PC-3 (cell line): ENCODE results near the gene COPZ1. TPM values are rescaled to one million over a fixed set of nuclear protein-coding genes. Genes with fewer than 3 reads are reported as not detected.

Experiments
- ATAC-seq: fragments of 200-7000 bp; cut with Tn5 transposase; 2 replicates; pipeline ENCODE4 v1.9.1; 2020; ENCODE audit warnings: mild to moderate bottlenecking, moderate library complexity
- BruUV-seq: library from RNA; stranded (reverse); fragments of 400-500 nt; replicated peaks from 2 replicates; lab custom pipeline; 2021; lab: Mats Ljungman, UMichigan
- CTCF ChIA-PET: fragments of 300-600 bp; sonication (Branson Sonifier 250); formaldehyde crosslinking; loops from one replicate; lab custom pipeline; 2022; ENCODE audit warnings: antibody characterized with exemption; lab: Charles Lee
- POLR2A ChIA-PET: fragments of 300-600 bp; sonication (Branson Sonifier 250); formaldehyde crosslinking; loops from one replicate; lab custom pipeline; 2022; ENCODE audit warnings: antibody characterized with exemption; ENCODE audit not compliant: unreplicated experiment; lab: Charles Lee
- DNase-seq: peaks from one replicate; pipeline ENCODE4 v3.0.0-alpha.2; 2015
- H2AFZ ChIP-seq: fragments of 300-600 bp; sonication (generic); 2 replicates; pipeline ENCODE4 v1.6.0; 2016; ENCODE audit warnings: antibody characterized with exemption, low read length
- H3F3A ChIP-seq: fragments of 300-600 bp; sonication (generic); one replicate; pipeline ENCODE4 v1.6.0; 2017; ENCODE audit warnings: antibody characterized with exemption, low read length, control low read depth, mild to moderate bottlenecking; ENCODE audit not compliant: unreplicated experiment
- H3K27ac ChIP-seq: fragments of 300-600 bp; sonication (generic); 2 replicates; pipeline ENCODE4 v1.5.1; 2016; ENCODE audit warnings: mild to moderate bottlenecking, low read length
- H3K27me3 ChIP-seq: fragments of 300-600 bp; sonication (generic); 2 replicates; pipeline ENCODE4 v1.6.1; 2016; ENCODE audit warnings: low read length, mixed read lengths
- H3K36me3 ChIP-seq: fragments of 300-600 bp; sonication (generic); 2 replicates; pipeline ENCODE4 v1.6.1; 2016; ENCODE audit warnings: low read depth, mixed run types, low read length, mixed read lengths
- H3K4me1 ChIP-seq: fragments of 300-600 bp; sonication (generic); 2 replicates; pipeline ENCODE4 v1.5.1; 2016; ENCODE audit warnings: low read length; ENCODE audit not compliant: insufficient read depth
- H3K4me2 ChIP-seq: fragments of 300-600 bp; sonication (generic); 2 replicates; pipeline ENCODE4 v1.6.0; 2016; ENCODE audit warnings: low read length
- H3K4me3 ChIP-seq: fragments of 300-600 bp; sonication (generic); 2 replicates; pipeline ENCODE4 v1.5.1; 2016; ENCODE audit warnings: mild to moderate bottlenecking, low read length, mixed read lengths
- H3K79me2 ChIP-seq: fragments of 300-600 bp; sonication (generic); 2 replicates; pipeline ENCODE4 v1.6.1; 2017; ENCODE audit warnings: low read length, mixed read lengths
- H3K9ac ChIP-seq: fragments of 300-600 bp; sonication (generic); 2 replicates; pipeline ENCODE4 v1.6.0; 2016; ENCODE audit warnings: mild to moderate bottlenecking, low read length
- H3K9me2 ChIP-seq: fragments of 300-600 bp; sonication (generic); replicated peaks from 2 replicates; pipeline ENCODE4 v1.6.1; 2016; ENCODE audit warnings: mixed run types, low read length, mixed read lengths
- H3K9me3 ChIP-seq: fragments of 300-600 bp; sonication (generic); 2 replicates; pipeline ENCODE4 v1.6.1; 2016; ENCODE audit warnings: low read length, mixed read lengths
- H4K20me1 ChIP-seq: fragments of 300-600 bp; sonication (generic); 2 replicates; pipeline ENCODE4 v1.6.1; 2016; ENCODE audit warnings: low read length, mixed read lengths
- CTCF ChIP-seq: fragments of 300-600 bp; sonication (generic); conservative IDR thresholded peaks from 2 replicates; pipeline ENCODE4 v1.5.1; 2017; ENCODE audit warnings: antibody characterized with exemption, low read depth, mild to moderate bottlenecking, low read length
- EZH2 ChIP-seq: fragments of 300-600 bp; sonication (generic); IDR thresholded peaks from one replicate; pipeline ENCODE4 v1.6.1; 2017; ENCODE audit warnings: antibody characterized with exemption, mild to moderate bottlenecking, low read length; ENCODE audit not compliant: unreplicated experiment
- EZH2phosphoT487 ChIP-seq: fragments of 300-600 bp; sonication (generic); IDR thresholded peaks from 2 replicates; pipeline ENCODE4 v1.6.1; 2018; ENCODE audit warnings: mild to moderate bottlenecking, antibody characterized with exemption, low read length, borderline replicate concordance
- intact Hi-C: fragments of 100-400 bp; cut with micrococcal nuclease; formaldehyde crosslinking; loops from 2 replicates; pipeline ENCODE4 v1.9.0; 2023
- total RNA-seq: library from RNA; depleted of rRNA; stranded (reverse); fragments of >200 nt; gene quantifications from 2 replicates; pipeline ENCODE4 v1.2.3, GENCODE V29; 2014

COPZ1 gene
- total RNA-seq, 1 experiment from 2014 or later, result 121 TPM

DNA sequence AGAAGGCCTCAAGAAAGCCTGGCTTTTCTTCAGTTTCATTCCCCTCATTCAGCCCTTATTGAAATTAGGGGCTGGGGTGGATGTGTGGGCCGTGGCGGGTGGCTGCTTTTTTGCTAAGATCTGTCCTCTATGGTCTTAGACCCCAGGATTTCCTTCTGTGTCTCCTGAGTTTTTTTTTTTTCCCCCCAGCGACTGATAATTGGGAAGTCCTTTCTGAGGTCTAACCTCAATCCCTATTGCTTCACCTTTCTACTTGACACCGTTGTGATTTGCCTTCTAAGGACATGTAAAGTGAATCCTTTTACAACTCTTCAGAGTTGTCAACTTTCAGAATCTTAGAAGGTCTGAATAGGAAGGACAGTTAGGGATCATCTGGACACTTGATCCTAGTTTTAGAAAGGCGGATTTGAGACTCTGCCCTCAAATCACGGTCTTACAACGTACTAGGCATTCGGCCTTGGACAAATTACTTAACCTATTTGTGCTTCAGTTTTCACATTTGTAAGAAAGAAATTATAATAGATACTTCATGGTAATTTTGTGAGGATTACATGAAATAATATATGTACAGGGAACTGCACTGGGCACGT is 34.9 kb downstream of the COPZ1 start:
- Histone ChIP-seq H3K27ac (peak overlapping the region; percentile 74), H3K9me2 (no peaks in the 10 kb centered on the region), H3F3A (no peaks in the 10 kb centered on the region), H3K9ac (peak overlapping the region; percentile 73), H4K20me1 (no peaks in the 10 kb centered on the region), H3K4me1 (peaks cover 28% of the 10 kb centered on the region), H3K4me3 (peak overlapping the region; percentile 81), H3K79me2 (no peaks in the 10 kb centered on the region), H3K27me3 (no peaks in the 10 kb centered on the region), H2AFZ (peak overlapping the region; percentile 79), H3K4me2 (peak overlapping the region; percentile 99), H3K9me3 (no peaks in the 10 kb centered on the region), H3K36me3 (no peaks in the 10 kb centered on the region)
- CTCF ChIA-PET, result interaction anchor here (1.1 to 1.4 kb wide), 3 partner anchors 9 to 35 kb away, joined by 5 to 12 read pairs (median 5); partner anchors contain the start of gene COPZ1
- POLR2A ChIA-PET, result interaction anchor here (0.6 to 0.7 kb wide), 2 partner anchors 22 to 51 kb away, joined by 3 to 5 read pairs; no protein-coding TSS in a partner anchor
- TF ChIP-seq CTCF, result no peak
- TF ChIP-seq EZH2, result no peak
- no peak for TF ChIP-seq EZH2phosphoT487
- DNase-seq, result peak; percentile 11
- ATAC-seq, result no peak
- BruUV-seq, result no TSS peak
- intact Hi-C loops, result loop anchor here (1.0 to 2.0 kb wide), 3 partner anchors 36 to 80 kb away; partner anchors contain the start of genes CBX5 and HNRNPA1

- Histone ChIP-seq H3K9me3 (no peaks in the 10 kb centered on the region), H3K79me2 (no peaks in the 10 kb centered on the region), H3F3A (no peaks in the 10 kb centered on the region), H3K9me2 (no peaks in the 10 kb centered on the region), H3K9ac (no peak overlapping the region), H3K4me1 (peaks cover 28% of the 10 kb centered on the region), H4K20me1 (no peaks in the 10 kb centered on the region), H3K27ac (0 out of 2 replicates have a peak overlapping the region, but pooled peaks have one; percentile 74), H3K36me3 (no peaks in the 10 kb centered on the region), H3K4me3 (no peak overlapping the region), H3K27me3 (no peaks in the 10 kb centered on the region), H2AFZ (peak overlapping the region; percentile 4; the same call in 1 of the 2 replicates), H3K4me2 (peak overlapping the region; percentile 4; the same call in 1 of the 2 replicates)
- no TSS peak for BruUV-seq
- TF ChIP-seq EZH2phosphoT487, result no peak
- TF ChIP-seq EZH2, result no peak
- peak; percentile 96 for TF ChIP-seq CTCF
- peak; percentile 37 for ATAC-seq
- CTCF ChIA-PET, result interaction anchor here (0.6 to 1.1 kb wide), 2 partner anchors 36 to 107 kb away, joined by 4 to 8 read pairs; partner anchors contain the start of gene COPZ1
- POLR2A ChIA-PET, result no interaction called here
- DNase-seq, result peak; percentile 86
- intact Hi-C loops, result loop anchor here (1.0 to 2.0 kb wide), 3 partner anchors 66 to 141 kb away; no protein-coding TSS in a partner anchor
Measured at GRCh38 chr12:54360717-54361456, 36.0 kb downstream of the COPZ1 start.
